NOMO-1 (cell line): ENCODE measurements around the gene AASDH.

Source experiments
- DNase-seq, 2 experiments: peaks; one replicate each; lab custom pipeline; 2025; ENCODE audit not compliant: unreplicated experiment in 2 of 2; lab: John Stamatoyannopoulos, UW

Gene AASDH

DNA sequence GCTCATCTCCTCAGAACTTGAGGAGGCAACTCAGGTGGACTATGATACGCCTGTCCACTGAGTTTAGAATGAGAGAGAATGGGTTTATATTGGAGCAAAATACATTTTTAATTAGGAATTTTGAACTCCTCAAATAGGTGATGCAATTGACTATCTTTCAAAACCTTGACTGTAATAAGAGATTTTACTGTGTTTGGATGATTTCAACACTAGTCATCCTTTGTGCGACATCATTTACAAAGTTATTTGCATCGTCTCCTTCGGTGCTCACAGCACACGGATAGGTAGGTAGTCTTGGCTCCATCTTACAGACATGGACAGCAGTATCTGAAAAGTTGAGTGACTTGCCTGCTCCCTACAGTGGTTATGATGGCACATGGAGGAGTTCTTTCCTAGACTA lies 67.0 kb downstream of the AASDH start:
- no peak for DNase-seq

DNA sequence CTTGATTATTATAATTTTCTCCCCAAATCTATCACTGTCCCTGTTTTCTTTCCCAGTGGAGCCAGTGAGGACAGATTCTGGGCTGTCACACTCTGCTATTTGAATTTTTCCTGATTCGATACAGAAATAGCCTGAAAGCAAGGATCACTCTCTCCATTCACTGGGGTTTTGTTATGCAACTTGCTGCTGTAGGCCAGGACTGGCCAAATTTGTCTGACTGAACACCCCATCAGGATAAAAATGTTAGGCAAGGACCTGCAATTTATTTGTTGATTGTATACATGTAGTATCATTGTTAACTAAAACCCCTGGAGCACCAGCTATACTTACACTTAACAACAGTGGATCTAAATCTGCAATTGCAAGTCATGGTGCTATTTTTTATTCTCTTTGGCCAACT lies 68.7 kb downstream of the AASDH start:
- no peak for DNase-seq

DNA sequence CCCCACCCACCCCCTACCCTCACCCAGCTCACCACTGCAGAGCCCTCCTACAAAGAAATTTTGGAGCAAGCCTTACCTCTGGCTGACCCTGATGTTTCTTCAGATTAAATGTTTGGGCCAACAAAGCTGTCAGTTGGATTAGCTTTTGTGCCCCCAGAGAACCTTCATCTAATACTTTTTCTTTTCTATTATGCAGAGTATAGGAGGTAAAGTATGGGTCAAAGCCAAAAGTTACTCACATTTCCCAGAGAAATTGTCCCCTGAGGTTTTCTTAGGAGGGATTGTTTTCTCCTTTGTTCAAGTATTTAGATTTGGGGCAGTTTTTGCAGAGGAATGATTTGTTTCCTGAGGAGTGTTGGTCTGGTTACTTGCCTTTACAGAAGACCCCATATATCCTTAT lies 69.5 kb downstream of the AASDH start:
- no peak for DNase-seq

DNA sequence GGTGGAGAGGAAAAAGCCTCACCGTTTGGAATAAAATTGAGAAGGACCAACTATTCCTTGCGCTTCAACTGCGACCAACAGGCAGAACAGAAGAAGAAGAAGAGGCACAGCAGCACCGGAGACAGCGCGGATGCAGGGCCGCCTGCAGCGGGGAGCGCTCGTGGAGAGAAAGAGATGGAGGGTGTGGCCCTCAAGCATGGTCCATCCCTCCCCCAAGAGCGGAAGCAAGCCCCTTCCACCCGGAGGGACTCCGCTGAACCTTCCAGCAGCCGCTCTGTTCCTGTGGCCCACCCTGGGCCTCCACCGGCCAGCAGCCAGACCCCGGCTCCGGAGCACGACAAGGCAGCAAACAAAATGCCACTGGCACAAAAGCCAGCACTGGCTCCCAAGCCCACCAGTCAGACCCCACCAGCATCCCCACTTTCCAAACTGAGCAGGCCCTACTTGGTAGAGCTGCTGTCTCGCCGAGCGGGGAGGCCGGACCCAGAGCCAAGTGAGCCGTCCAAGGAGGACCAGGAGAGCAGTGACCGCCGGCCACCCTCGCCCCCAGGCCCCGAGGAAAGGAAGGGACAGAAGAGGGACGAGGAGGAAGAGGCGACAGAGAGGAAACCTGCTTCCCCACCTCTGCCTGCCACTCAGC lies 71.2 kb downstream of the AASDH start:
- no peak for DNase-seq

DNA sequence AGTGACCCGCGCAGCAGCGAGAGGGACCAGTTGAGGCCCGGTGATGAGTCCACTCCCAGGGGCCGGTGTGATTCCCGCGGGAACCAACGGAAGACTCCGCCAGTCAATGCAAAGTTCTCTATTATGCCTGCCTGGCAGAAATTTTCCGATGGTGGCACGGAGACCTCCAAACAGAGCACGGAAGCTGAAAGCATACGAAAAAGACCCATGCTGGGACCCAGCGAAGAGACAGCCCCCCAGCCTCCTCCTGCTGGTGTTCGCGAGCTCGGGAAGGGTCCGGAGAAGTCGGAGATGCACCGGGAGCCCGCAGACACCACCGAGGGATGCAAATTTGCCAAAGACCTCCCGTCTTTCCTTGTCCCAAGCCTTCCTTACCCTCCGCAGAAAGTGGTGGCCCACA lies 71.7 kb downstream of the AASDH start:
- no peak for DNase-seq

DNA sequence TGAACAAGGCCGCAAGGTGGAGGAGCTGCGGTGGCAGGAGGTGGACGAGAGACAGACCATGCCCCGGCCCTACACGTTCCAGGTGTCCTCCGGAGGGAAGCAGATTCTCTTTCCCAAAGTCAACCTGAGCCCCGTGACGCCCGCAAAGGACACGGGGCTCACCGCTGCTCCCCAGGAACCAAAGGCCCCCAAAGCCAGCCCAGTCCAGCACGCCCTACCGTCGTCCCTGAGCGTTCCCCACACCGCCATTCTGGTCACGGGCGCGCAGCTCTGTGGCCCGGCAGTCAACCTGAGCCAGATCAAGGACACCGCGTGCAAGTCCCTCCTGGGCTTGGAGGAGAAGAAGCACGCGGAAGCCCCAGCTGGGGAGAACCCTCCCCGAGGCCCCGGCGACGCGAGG lies 72.2 kb downstream of the AASDH start:
- no peak for DNase-seq

DNA sequence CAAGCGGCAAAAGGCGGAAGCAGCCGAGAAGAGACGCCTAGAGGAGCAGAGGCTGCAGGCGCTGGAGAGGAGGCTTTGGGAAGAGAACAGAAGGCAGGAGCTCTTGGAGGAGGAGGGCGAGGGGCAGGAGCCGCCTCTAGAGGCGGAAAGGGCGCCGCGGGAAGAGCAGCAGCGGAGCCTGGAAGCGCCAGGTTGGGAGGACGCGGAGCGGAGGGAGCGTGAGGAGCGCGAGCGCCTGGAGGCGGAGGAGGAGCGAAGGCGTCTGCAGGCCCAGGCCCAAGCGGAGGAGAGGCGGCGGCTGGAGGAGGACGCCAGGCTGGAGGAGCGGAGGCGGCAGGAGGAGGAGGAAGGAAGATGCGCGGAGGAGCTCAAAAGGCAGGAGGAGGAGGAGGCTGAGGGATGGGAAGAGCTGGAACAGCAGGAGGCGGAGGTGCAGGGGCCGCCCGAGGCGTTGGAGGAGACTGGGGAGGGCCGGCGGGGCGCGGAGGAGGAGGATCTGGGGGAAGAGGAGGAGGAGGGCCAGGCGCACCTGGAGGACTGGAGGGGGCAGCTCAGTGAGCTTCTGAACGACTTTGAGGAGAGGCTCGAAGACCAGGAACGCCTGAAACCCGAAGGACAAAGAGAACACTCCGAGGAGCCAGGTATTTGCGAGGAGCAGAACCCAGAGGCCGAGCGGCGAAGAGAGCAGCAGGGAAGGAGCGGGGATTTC lies 72.9 kb downstream of the AASDH start:
- DNase-seq = no peak

DNA sequence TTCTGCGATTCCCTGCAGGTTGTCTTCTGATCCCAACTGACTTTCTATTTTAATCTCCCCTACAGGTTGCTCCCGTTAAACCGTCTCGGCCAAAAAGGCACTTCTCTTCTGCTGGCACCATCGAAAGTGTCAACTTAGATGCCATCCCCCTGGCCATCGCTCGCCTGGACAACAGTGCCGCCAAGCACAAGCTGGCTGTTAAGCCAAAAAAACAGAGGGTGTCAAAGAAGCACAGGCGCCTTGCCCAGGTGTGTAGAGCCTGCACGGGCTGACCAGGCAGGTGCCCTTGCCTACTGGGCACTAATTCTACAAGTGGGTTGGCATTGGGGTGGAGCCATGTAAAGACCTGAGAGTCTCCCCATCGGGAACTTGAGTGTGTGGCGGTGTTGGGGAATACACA lies 74.2 kb downstream of the AASDH start:
- DNase-seq = no peak

DNA sequence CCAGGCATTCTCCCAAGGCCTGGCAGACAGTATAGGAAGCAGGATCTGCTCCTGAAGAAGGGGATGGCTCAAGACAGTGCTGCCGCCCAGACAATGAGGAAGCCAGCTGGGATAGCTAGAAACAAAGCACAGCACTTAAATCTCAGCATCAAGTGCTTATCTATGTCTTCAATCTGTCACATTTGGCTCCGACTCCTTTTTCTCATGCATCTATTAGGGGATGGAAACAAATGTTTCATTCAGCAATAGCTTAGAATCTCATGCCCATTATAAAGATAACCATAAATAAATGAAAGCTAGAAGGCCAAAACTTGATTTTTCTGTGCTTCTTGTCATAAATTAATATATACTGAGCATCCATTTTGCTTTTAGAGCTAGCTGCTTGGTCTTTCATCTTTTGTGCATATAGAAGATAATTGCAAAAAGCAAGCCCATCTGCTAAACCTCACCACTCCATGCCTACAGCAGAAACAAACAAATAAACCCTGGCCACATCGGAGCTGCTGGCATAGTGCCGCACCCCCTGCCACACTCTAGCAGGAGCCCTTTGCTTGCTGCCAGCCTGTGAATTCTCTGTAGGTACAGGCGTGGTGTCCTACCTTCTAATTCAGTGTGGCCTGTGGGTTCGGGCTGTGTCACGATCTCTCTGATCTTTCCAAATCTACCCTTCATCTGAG lies 75.9 kb downstream of the AASDH start:
- no peak for DNase-seq

DNA sequence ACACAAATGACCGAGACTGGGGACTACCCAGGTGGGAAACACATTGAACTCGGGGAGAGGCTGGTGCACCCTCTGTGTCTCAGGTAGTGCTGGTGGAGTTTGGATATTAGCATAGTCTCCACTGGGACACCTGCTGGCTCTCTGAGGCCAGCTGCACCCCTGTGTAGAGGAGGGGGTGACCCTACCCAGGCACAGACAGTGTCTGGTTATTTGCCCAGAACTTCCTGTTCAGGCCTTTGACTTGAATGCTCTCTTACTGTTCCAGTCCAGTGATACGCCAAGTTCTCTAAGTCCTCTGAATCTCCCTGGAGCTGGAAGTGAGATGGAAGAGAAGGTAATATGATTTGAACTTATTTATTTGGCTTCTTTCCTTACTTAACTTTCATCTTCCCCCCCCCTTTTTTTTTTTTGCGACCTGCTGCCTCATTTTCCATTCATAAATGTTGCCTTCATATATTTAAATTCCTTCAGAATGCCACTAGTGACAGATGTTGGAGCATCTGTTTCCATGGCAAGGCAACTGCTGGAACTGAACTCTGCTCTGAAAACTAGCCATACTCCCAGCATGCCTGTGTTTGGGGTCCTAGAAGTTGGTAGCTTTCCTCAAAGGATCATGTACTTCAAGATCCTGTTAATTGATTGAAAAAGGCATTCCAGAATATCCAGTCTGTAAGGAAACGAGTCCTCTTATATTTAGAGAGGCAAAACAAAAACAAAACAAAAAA lies 76.7 kb downstream of the AASDH start:
- no peak for DNase-seq

DNA sequence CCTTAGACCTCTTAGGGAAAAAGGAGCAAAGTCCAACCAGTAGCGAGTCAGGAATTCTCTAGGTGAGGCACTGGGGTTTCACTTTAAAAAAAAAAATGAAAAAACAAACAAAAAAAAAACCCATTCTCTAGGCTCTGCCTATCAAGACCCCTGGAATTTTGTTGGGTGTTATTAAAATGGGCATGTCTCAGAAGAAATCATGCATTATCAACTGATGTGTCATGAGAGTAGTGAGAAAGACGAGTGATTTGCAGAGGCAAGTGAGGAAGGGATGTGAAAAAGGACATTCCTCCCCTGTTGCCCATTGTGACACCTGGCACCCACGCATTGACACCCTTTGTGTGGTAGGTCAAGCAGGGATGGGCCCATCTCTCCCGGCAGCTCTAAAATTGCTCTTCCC lies 78.9 kb downstream of the AASDH start:
- DNase-seq = no peak

DNA sequence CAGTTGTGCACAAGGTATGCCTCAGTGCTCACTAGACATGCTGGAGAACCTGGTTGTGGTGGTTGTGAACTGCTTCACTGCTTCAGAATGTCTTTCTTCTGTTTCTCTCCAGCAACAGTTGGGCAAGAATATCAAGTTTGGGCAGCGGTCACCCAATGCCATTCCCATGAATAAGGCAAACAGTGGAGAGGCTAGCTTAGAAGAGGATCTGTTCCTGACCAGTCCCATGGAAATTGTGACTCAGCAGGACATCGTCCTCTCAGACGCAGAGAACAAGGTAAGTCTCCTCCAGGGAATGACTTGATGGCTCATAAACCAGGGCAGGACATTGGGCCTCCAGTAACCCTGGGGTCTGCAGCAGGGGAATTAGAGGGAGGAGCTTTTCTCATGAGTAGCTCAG lies 79.9 kb downstream of the AASDH start:
- DNase-seq = no peak

DNA sequence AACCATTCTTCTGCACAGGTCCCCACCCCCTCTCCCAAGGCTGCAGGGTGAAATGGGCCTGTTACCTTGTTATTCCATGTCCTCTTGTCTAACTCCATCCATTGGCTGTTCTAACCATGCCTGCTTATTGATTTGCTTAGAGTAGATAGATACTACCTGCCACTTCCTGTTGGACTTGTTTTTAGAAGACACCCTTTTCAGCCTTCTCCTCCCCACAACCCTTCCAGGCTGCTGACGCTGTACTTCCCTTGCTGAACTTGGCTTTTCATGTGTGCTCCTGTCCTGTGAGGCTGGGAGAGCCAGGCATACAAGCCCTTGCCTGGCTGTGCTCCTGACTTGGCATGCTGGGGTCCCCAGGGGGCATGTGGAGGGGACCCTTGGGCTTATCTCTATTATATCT lies 81.9 kb downstream of the AASDH start:
- DNase-seq = no peak

DNA sequence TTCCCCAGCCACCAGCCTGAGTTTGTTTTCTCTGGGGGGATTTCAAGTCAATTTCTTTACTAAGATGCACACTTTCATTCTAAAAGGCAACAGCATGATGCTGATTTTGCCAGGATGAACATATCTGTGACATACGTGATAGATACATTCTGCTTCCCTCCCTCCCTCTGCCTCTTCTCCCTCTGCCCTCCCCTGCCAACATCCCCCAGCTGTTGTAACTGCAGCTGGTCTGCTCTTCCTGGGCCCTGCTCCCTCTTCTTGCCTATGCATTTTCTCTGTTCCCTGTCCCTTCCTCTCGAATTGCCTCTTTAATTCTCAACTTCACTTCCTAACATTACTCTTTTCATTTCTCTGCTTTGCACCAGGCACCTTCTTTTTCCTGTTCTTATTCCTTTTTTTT lies 83.4 kb downstream of the AASDH start:
- no peak for DNase-seq

DNA sequence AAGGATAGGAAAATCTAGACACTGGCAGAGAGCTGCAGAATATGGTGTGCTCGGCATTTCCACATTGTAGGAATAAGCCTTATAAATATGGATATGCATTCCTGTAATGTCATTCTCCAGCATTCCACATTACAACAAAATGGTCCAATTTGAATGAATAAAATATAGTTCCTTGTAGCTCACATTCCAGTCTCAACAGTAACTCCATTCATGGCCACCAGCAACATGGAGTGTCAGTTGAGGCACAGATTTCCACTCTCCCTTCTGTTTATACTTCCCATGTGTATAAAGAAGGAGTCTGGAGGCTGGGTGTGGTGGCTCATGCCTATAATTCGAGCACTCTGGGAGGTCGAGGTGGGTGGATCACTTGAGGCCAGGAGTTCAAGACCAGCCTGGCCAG lies 84.5 kb downstream of the AASDH start:
- DNase-seq = no peak

DNA sequence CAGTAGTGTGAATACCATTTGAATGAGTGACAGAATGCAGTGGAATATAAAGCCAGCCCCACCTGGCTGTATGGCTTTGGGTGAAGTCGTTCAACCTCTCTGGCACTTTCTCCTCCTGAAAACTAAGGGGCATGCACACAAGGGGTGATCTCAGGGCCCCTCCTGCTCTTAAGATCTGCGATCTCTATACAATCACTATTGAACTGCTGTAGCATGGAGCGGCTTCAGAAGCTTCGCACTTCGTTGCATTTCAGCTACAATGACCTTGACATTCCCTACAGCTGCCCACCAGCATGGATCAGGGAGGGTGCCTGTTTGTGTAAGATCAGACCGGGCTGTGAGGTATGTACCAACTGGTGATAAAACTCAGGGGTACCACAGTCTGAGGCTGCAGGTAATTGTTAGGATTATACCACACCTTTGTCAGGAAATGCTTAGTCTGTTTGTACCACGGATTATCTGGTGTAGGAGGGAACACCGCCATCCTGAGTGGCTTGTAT lies 85.2 kb downstream of the AASDH start:
- no peak for DNase-seq

DNA sequence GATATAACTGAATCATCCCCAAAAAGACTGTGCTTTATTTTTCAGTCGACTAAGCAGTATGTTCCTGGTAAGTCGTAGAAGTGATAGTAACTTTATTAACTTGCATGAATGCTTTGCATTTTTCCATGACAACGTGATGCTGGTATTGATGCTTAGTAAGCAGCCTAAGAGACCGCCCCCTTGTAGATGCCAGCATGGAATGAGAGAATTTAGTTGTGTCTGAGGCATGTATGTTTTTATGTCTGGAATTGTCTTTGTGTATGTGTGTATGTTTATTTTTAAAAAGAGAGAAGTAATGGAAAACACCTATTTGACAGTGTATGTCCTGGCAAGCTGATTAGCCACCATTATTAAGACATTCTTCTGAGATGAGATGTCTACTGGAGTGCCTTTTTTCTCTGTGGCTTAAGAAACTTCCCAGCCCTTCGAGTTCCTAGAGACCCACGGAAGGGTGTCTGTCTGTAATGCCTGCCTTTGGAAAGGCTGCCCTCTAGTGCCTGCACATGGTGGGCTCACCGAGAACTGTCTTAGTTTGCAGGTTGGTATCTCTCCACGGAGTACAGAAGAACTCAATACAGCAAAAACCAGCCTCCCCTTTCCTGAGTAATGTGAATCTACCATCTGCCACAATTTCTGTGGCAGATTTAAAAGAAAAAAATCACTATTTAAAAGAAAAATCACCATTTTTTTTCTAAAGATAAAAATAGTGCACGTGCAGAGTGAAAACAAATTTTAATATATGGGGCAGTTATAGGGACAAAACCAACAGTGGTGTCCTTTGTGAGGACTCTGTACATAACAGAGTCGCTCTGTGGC lies 85.9 kb downstream of the AASDH start:
- DNase-seq = peak; percentile 39 to 64

DNA sequence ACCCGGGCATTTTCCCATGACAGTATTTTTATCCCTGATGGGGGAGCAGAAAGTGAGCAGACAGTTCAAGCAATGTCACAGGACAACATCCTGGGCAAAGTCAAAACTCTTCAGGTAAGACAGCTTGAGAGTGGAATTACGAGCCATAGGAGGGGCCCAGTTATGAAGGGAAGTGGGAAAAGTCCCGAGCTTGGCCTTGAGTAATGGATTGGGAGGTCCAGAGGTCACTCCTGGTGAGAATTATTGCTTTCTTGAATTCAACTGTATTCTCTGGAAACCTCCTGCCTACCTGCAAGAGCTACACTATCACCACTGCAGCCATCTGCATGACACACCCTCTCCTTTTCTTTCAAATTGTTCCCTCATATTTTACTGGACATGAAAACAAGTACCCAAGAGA lies 89.1 kb downstream of the AASDH start:
- no peak for DNase-seq

DNA sequence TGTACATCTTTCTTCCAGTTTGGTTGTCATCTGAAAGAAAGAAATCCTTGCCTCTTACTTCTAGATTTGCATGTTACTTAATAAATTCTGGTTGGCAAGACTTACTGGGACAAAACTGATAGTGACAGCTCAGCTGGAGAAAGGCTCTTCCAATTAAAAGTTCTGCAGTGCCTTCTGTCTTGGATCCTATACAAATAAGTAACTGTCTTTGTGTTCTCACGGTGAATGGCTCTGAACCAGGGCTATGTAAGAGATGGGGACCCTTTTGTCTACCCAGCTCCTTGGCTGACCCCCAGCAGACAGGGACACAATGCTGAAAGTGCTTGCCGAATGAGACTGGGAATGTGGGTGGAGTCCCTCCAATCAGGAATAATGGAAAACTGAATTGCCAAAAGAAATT lies 89.5 kb downstream of the AASDH start:
- no peak for DNase-seq

DNA sequence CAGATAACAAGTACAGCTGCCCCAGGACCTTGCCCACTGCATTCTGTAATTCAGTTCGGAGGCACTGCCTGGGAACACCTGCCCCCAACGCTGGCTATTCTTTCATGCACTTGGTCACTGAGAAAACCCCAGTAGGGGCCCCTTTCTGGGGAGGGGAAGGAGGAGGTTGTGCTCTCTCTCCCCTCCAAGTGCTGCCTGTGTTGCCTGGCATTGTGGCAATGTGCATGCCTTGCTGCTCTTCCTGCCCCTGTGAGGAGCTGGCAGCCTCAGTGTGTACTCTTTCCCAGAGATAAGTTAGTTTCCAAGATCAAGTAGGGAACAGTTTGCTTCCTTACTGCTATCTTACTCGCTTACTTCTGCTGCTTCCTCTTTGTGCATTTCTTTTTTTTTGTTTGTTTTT lies 90.8 kb downstream of the AASDH start:
- no peak for DNase-seq

DNA sequence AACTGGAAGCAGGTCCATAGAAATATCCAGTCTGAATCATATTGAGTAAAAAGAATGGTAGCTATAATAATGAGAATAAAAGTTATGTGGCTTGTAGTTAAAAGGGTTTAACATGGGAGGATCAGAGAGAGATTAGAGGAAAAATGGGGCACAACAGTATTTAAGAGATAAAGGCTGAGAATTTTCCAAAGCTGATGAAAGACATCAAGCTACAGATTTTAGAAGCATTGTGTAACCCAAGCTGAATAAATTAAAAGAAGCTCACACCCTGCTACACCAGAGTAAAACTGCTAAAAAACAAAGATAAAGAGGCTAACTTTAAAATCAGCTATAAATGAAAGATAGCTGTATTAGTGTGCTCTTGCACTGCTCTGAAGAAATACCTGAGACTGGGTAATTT lies 94.2 kb downstream of the AASDH start:
- no peak for DNase-seq
